H1 (cell line): ENCODE results near the gene DDX1. TPM values are rescaled to one million over a fixed set of nuclear protein-coding genes. Genes with fewer than 3 reads are reported as not detected.

Experiments used
- CTCF ChIA-PET: fragments of 300-600 bp; sonication (Branson Sonifier 250); formaldehyde crosslinking; loops from one replicate; lab custom pipeline; 2021; ENCODE audit not compliant: partially characterized antibody; lab: Charles Lee
- POLR2A ChIA-PET: fragments of 300-600 bp; sonication (Branson Sonifier 250); formaldehyde crosslinking; loops from one replicate; lab custom pipeline; 2021; ENCODE audit warnings: inconsistent platforms; ENCODE audit not compliant: partially characterized antibody; lab: Charles Lee
- DNase-seq, 2 experiments: peaks; one replicate each; pipeline versions ENCODE4 v3.0.0 to v3.0.0-alpha.2; 2010 to 2022; ENCODE audit warnings: low spot score in 2 of 2, low read depth in 1 of 2, mixed read lengths in 1 of 2
- FAIRE-seq: peaks from 2 replicates; lab custom pipeline; 2011; peaks lifted over from hg19 to GRCh38; lab: Jason Lieb, UNC
- H2AFZ ChIP-seq: 2 replicates; pipeline ENCODE4 v1.8.1; 2012; ENCODE audit warnings: low read length, inconsistent platforms
- H2AK5ac ChIP-seq: 2 replicates; pipeline ENCODE4 v1.6.1; 2013; ENCODE audit warnings: low read depth, low read length
- H2BK120ac ChIP-seq: replicated peaks from 2 replicates; pipeline ENCODE3; 2013; ENCODE audit warnings: low read depth, low read length, inconsistent platforms
- H2BK12ac ChIP-seq: 2 replicates; pipeline ENCODE4 v1.6.1; 2013; ENCODE audit warnings: low read depth, low read length
- H2BK15ac ChIP-seq: 2 replicates; pipeline ENCODE4 v1.6.1; 2013; ENCODE audit warnings: low read length
- H2BK20ac ChIP-seq: 2 replicates; pipeline ENCODE4 v1.6.1; 2013; ENCODE audit warnings: low read length
- H2BK5ac ChIP-seq: 2 replicates; pipeline ENCODE4 v1.6.1; 2013; ENCODE audit warnings: low read depth, low read length
- H3K14ac ChIP-seq: 2 replicates; pipeline ENCODE4 v1.6.1; 2013; ENCODE audit warnings: inconsistent platforms; ENCODE audit not compliant: insufficient read length
- H3K18ac ChIP-seq: 2 replicates; pipeline ENCODE4 v1.6.1; 2013; ENCODE audit warnings: low read length; ENCODE audit errors: extremely low read depth
- H3K23ac ChIP-seq: 2 replicates; pipeline ENCODE4 v1.6.1; 2013; ENCODE audit warnings: inconsistent platforms; ENCODE audit not compliant: insufficient read length
- H3K23me2 ChIP-seq: 2 replicates; pipeline ENCODE4 v1.6.1; 2013; ENCODE audit warnings: low read depth, low read length
- H3K27ac ChIP-seq: 2 replicates; pipeline ENCODE4 v1.6.1; 2011; ENCODE audit warnings: low read depth, low read length, inconsistent platforms
- H3K27me3 ChIP-seq, 4 experiments: replicated peaks in 1 of 4; 1 replicate in 1 of 4; 2 replicates in 3 of 4; pipeline versions ENCODE4 v1.6.1 to v1.8.1; 2011 to 2013; ENCODE audit warnings: low read length in 3 of 4, mild to moderate bottlenecking in 3 of 4, inconsistent platforms in 2 of 4, mixed read lengths in 2 of 4, moderate library complexity in 1 of 4; ENCODE audit not compliant: control insufficient read depth in 3 of 4, insufficient read depth in 3 of 4; ENCODE audit errors: extremely low read depth in 1 of 4
- H3K36me3 ChIP-seq, 4 experiments: 2 replicates each; pipeline versions ENCODE4 v1.6.1 to v1.8.1; 2011 to 2013; ENCODE audit warnings: mild to moderate bottlenecking in 4 of 4, low read length in 3 of 4, moderate library complexity in 2 of 4, control low read depth in 1 of 4, inconsistent platforms in 1 of 4; ENCODE audit not compliant: insufficient read depth in 4 of 4, control insufficient read depth in 2 of 4
- H3K4ac ChIP-seq: replicated peaks from 2 replicates; pipeline ENCODE3; 2013; ENCODE audit warnings: low read length, low read depth, mixed read lengths, inconsistent platforms; ENCODE audit not compliant: insufficient read length
- H3K4me1 ChIP-seq, 4 experiments: replicated peaks in 1 of 4; 1 replicate in 1 of 4; 2 replicates in 3 of 4; pipeline versions ENCODE4 v1.6.1 to v1.8.1; 2011 to 2013; ENCODE audit warnings: low read length in 3 of 4, inconsistent platforms in 2 of 4, mixed read lengths in 1 of 4; ENCODE audit not compliant: insufficient read depth in 4 of 4, control insufficient read depth in 3 of 4
- H3K4me2 ChIP-seq, 2 experiments: 2 replicates each; pipeline versions ENCODE4 v1.6.1 to v1.8.1; 2011 to 2013; ENCODE audit warnings: low read depth in 2 of 2, low read length in 2 of 2, control low read depth in 1 of 2, inconsistent platforms in 1 of 2, mild to moderate bottlenecking in 1 of 2; ENCODE audit not compliant: insufficient read depth in 1 of 2
- H3K4me3 ChIP-seq, 4 experiments: fragments of 200-600, 300-600 bp in 1 of 4; sonication (generic), shearing (Covaris generic), sonication (Bioruptor Twin) in 1 of 4; 2 replicates each; pipeline versions ENCODE4 v1.5.1 to v1.8.1; 2011 to 2016; ENCODE audit warnings: low read length in 4 of 4, low read depth in 3 of 4, control low read depth in 2 of 4, inconsistent platforms in 2 of 4, mild to moderate bottlenecking in 2 of 4, mixed read lengths in 1 of 4, moderate library complexity in 1 of 4; ENCODE audit not compliant: insufficient read depth in 2 of 4; ENCODE audit errors: extremely low read depth in 1 of 4
- H3K56ac ChIP-seq: replicated peaks from 2 replicates; pipeline ENCODE3; 2013; ENCODE audit warnings: low read depth, mild to moderate bottlenecking, mixed read lengths, low read length, inconsistent platforms; ENCODE audit not compliant: insufficient read length
- H3K79me1 ChIP-seq: 2 replicates; pipeline ENCODE4 v1.6.1; 2013; ENCODE audit warnings: low read depth, low read length, control low read depth
- H3K79me2 ChIP-seq, 2 experiments: 2 replicates each; pipeline versions ENCODE4 v1.6.1 to v1.8.1; 2012 to 2013; ENCODE audit warnings: low read length in 2 of 2, mild to moderate bottlenecking in 2 of 2, inconsistent platforms in 1 of 2; ENCODE audit not compliant: insufficient read depth in 2 of 2, control insufficient read depth in 1 of 2
- H3K9ac ChIP-seq, 4 experiments: replicated peaks in 1 of 4; 1 replicate in 1 of 4; 2 replicates in 3 of 4; pipeline versions ENCODE4 v1.6.1 to v1.8.1; 2011 to 2013; ENCODE audit warnings: low read depth in 3 of 4, low read length in 3 of 4, control low read depth in 2 of 4, mild to moderate bottlenecking in 2 of 4, moderate library complexity in 2 of 4, inconsistent platforms in 1 of 4; ENCODE audit errors: extremely low read depth in 1 of 4
- H3K9me3 ChIP-seq, 2 experiments: 2 replicates each; pipeline versions ENCODE4 v1.6.1 to v1.8.1; 2012 to 2013; ENCODE audit warnings: mild to moderate bottlenecking in 2 of 2, moderate library complexity in 2 of 2, control low read depth in 1 of 2, inconsistent platforms in 1 of 2, low read depth in 1 of 2, low read length in 1 of 2, mixed read lengths in 1 of 2; ENCODE audit not compliant: insufficient read depth in 2 of 2
- H4K20me1 ChIP-seq, 2 experiments: replicated peaks in 1 of 2; 2 replicates each; pipeline versions ENCODE3 to v1.8.1; 2011 to 2013; ENCODE audit warnings: inconsistent platforms in 2 of 2, low read length in 2 of 2, mild to moderate bottlenecking in 1 of 2; ENCODE audit not compliant: insufficient read depth in 2 of 2, control insufficient read depth in 1 of 2
- H4K5ac ChIP-seq: 2 replicates; pipeline ENCODE4 v1.6.1; 2013; ENCODE audit warnings: low read length, low read depth, mixed read lengths, inconsistent platforms; ENCODE audit not compliant: insufficient read length
- H4K8ac ChIP-seq: 2 replicates; pipeline ENCODE4 v1.8.0; 2013; ENCODE audit warnings: mild to moderate bottlenecking, moderate library complexity, low read length, inconsistent platforms; ENCODE audit not compliant: insufficient read depth; ENCODE audit errors: extremely low read depth
- H4K91ac ChIP-seq: replicated peaks from 2 replicates; pipeline ENCODE3; 2013; ENCODE audit warnings: low read length, mixed read lengths, inconsistent platforms; ENCODE audit not compliant: insufficient read length
- CBX5 ChIP-seq: fragments of 300-800, 300-1000 bp; sonication (generic); IDR thresholded peaks from 2 replicates; pipeline ENCODE4 v1.7.1; 2016; ENCODE audit warnings: antibody characterized with exemption, low read length, low read depth
- CEBPB ChIP-seq: IDR thresholded peaks from 2 replicates; pipeline ENCODE4 v1.6.1; 2012; ENCODE audit warnings: low read depth, low read length
- CTBP2 ChIP-seq: IDR thresholded peaks from 2 replicates; pipeline ENCODE4 v1.7.0; 2011; ENCODE audit warnings: borderline replicate concordance, mild to moderate bottlenecking, moderate library complexity, mixed read lengths, low read length; ENCODE audit not compliant: insufficient read depth, insufficient read length
- CTCF ChIP-seq, 3 experiments: IDR thresholded peaks; 1 replicate in 2 of 3; 2 replicates in 1 of 3; pipeline versions ENCODE4 v1.5.1 to v1.6.1; 2011; ENCODE audit warnings: low read length in 3 of 3, mild to moderate bottlenecking in 3 of 3, inconsistent platforms in 2 of 3, low read depth in 1 of 3, moderate library complexity in 1 of 3; ENCODE audit not compliant: insufficient read depth in 1 of 3; ENCODE audit errors: control extremely low read depth in 1 of 3
- E2F6 ChIP-seq: IDR thresholded peaks from 2 replicates; pipeline ENCODE4 v1.6.1; 2012; ENCODE audit warnings: inconsistent platforms
- JUN ChIP-seq: IDR thresholded peaks from 2 replicates; pipeline ENCODE4 v1.6.1; 2011; ENCODE audit warnings: low read depth, mild to moderate bottlenecking, improper control_type of control experiment, low read length
- POLR2A ChIP-seq, 2 experiments: IDR thresholded peaks; 1 replicate in 1 of 2; 2 replicates in 1 of 2; pipeline ENCODE4 v1.6.1; 2011; ENCODE audit warnings: low read depth in 2 of 2, low read length in 2 of 2, mild to moderate bottlenecking in 2 of 2; ENCODE audit errors: control extremely low read depth in 1 of 2
- SIRT6 ChIP-seq: IDR thresholded peaks from one replicate; pipeline ENCODE4 v1.7.1; 2012; ENCODE audit warnings: low read length, inconsistent platforms
- SP1 ChIP-seq: IDR thresholded peaks from 2 replicates; pipeline ENCODE4 v1.6.1; 2011; ENCODE audit warnings: low read depth, low read length
- TBP ChIP-seq: IDR thresholded peaks from 2 replicates; pipeline ENCODE4 v1.6.1; 2011; ENCODE audit warnings: low read depth, low read length, improper control_type of control experiment
- WGBS, 2 experiments: shearing (Covaris generic) in 1 of 2; methylation state at CpG; one replicate each; pipeline versions ENCODE4 v1.1.6 to v1.1.7; 2013 to 2015; ENCODE audit warnings: low lambda C conversion rate in 2 of 2, mixed read lengths in 2 of 2, inconsistent platforms in 1 of 2, low coverage in 1 of 2, missing lambda C conversion rate in 1 of 2; ENCODE audit not compliant: insufficient replicate concordance in 2 of 2, insufficient coverage in 1 of 2, insufficient read length in 1 of 2; ENCODE audit errors: extremely low coverage in 1 of 2, missing lambda C conversion rate in 1 of 2; 5-methylcytosine and 5-hydroxymethylcytosine counted together
- polyA plus RNA-seq, 7 experiments: library from polyadenylated mRNA; depleted of rRNA in 3 of 7; stranded (reverse) in 5 of 7; unstranded in 2 of 7; fragments of >200 nt in 5 of 7; fragments of 200-250 nt in 2 of 7; gene quantifications; 1 replicate in 5 of 7; 2 replicates in 1 of 7; 4 replicates in 1 of 7; pipeline versions ENCODE4 v1.2.1 to v1.2.3, GENCODE V29; 2011 to 2013; ENCODE audit warnings: missing spikeins in 2 of 7, mixed read lengths in 2 of 7
- total RNA-seq: library from RNA; stranded (reverse); fragmentation: NEBNext Ultra II Directional; extraction: Animal tissue kit (Norgen Biotek cat#: 25700); gene quantifications from 2 replicates; pipeline ENCODE4 v1.2.1, GENCODE V29; 2021

Gene DDX1
- total and polyA plus RNA-seq, 2 of the 8 experiments (the other 6 are each of a cell fraction or from before 2014, with no cell fraction given): 51.1 to 161 TPM

- Histone ChIP-seq H3K9me3 (no peaks in the 10 kb centered on the region), H3K27me3 (no peaks in the 10 kb centered on the region), H3K79me1 (no peaks in the 10 kb centered on the region), H3K4ac (no peak overlapping the region), H3K9ac (no peak overlapping the region), H3K4me3 (no peak overlapping the region), H3K23me2 (no peaks in the 10 kb centered on the region), H2BK120ac (no peak overlapping the region), H2BK15ac (no peak overlapping the region), H3K14ac (no peak overlapping the region), H3K27ac (no peak overlapping the region), H3K79me2 (no peaks in the 10 kb centered on the region), H3K56ac (no peak overlapping the region), H2BK5ac (no peak overlapping the region), H4K8ac (no peak overlapping the region), H2BK12ac (no peak overlapping the region), H2BK20ac (no peak overlapping the region), H3K18ac (no peak overlapping the region), H3K4me1 (no peaks in the 10 kb centered on the region; a peak in 2 of 7 replicates), H3K4me2 (no peak overlapping the region), H2AK5ac (no peak overlapping the region), H3K36me3 (no peaks in the 10 kb centered on the region), H4K91ac (no peak overlapping the region), H4K5ac (no peak overlapping the region), H2AFZ (no peak overlapping the region), H3K23ac (no peak overlapping the region), H4K20me1 (no peaks in the 10 kb centered on the region)
- 93% methylated on average over 30 of the region's 31 CpGs; no CpG with 5 or more reads in 1 of the 2 experiments for WGBS, 2 experiments
- ChIA-PET POLR2A (no interaction called here), CTCF (no interaction called here)
- FAIRE-seq: no peak
- DNase-seq: no peak
- TF ChIP-seq TBP: no peak
- no peak for TF ChIP-seq CTCF (IDR thresholded peaks at IDR 0.05; ENCODE audit: control extremely low read depth in 1 of 3, insufficient read depth in 1 of 3, low read depth in 1 of 3, low read length in 3 of 3)
- TF ChIP-seq SP1: no peak
- TF ChIP-seq E2F6: no peak
- no peak for TF ChIP-seq CBX5
- no peak for TF ChIP-seq CEBPB
- no peak for TF ChIP-seq JUN
- no peak for TF ChIP-seq CTBP2
- no peak for TF ChIP-seq SIRT6
- TF ChIP-seq POLR2A (IDR thresholded peaks at IDR 0.05; ENCODE audit: control extremely low read depth in 1 of 2, low read depth in 2 of 2, low read length in 2 of 2): no peak
Measured at GRCh38 chr2:15653806-15654726, 62.4 kb downstream of the DDX1 start.
